Measurements from ENCODE around the gene CD80.

CD80 gene

GRCh38 chr3:119580067-119580760 lies 20.8 kb upstream of the CD80 start:
- no peaks in the 10 kb centered on the region; the same call in 1 of the 2 replicates for H3K36me3 ChIP-seq (ENCODE audit: control insufficient read depth, insufficient read depth, low read length)
- H3K27me3 ChIP-seq (replicated peaks; ENCODE audit: control insufficient read depth, insufficient read depth, low read length), result no peaks in the 10 kb centered on the region
- DNase-seq (ENCODE audit: extremely low read depth, insufficient read length), result no peak
- H3K4me3 ChIP-seq (replicated peaks; ENCODE audit: low read depth, low read length), result peak overlapping the region; percentile 76
- TF ChIP-seq, protein P1, sequence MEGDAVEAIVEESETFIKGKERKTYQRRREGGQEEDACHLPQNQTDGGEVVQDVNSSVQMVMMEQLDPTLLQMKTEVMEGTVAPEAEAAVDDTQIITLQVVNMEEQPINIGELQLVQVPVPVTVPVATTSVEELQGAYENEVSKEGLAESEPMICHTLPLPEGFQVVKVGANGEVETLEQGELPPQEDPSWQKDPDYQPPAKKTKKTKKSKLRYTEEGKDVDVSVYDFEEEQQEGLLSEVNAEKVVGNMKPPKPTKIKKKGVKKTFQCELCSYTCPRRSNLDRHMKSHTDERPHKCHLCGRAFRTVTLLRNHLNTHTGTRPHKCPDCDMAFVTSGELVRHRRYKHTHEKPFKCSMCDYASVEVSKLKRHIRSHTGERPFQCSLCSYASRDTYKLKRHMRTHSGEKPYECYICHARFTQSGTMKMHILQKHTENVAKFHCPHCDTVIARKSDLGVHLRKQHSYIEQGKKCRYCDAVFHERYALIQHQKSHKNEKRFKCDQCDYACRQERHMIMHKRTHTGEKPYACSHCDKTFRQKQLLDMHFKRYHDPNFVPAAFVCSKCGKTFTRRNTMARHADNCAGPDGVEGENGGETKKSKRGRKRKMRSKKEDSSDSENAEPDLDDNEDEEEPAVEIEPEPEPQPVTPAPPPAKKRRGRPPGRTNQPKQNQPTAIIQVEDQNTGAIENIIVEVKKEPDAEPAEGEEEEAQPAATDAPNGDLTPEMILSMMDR (IDR thresholded peaks at IDR 0.05; ENCODE audit: insufficient read depth, low read length, poor library complexity, severe bottlenecking), result no peak

DNA sequence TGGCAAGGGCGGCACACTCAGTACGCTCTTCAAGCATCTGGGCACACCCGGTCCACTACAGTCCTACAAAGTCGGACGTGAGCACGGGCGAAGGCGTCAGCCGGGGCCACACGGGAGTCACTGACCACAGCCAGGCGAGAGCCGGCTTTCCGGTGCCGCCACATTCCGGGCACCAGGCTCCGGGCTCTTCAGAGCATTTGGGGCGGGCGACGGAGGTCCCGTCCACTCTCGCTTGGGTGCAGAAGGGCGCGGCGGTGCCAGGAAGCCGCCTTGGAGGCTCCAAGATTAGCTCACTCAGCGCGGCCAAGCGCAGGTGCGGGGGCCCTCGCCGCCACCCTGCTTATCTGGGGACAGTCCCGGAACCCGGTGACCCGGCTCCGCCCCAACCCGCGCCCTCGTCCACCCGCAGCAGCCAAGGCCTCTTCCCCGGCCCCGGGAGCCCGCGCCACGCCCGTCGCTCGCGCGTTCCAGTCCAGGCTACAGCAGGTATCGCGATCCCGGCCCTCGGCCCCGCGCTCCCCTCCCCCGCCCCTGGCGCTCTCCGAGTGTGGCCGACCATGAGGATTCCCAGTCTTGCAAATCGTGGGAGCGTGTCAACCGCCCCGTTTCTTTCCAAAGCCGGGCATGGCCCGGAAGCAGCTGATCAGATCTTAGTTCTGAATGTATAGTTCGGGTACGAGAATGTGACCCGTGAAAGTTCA lies 20.1 kb upstream of the CD80 start, which contains the start of gene ADPRH:
Gene ADPRH, plus strand, starts transcription at position 127 of the 701 bp plus-strand sequence. CDS start 2,678 bp downstream, outside the sequence.
- peak; percentile 90 for DNase-seq (ENCODE audit: extremely low read depth, insufficient read length)
- no peaks in the 10 kb centered on the region; the same call in 1 of the 2 replicates for H3K36me3 ChIP-seq (ENCODE audit: control insufficient read depth, insufficient read depth, low read length)
- no peaks in the 10 kb centered on the region for H3K27me3 ChIP-seq (replicated peaks; ENCODE audit: control insufficient read depth, insufficient read depth, low read length)
- TF ChIP-seq, protein P1 (IDR thresholded peaks at IDR 0.05; ENCODE audit: insufficient read depth, low read length, poor library complexity, severe bottlenecking), result no peak
- peak within 1 kb of the TSS; percentile 76 for H3K4me3 ChIP-seq (replicated peaks; ENCODE audit: low read depth, low read length)

GRCh38 chr3:119575507-119575906 lies 16.1 kb upstream of the CD80 start:
- DNase-seq (ENCODE audit: extremely low read depth, insufficient read length), result no peak
- TF ChIP-seq, protein P1 (IDR thresholded peaks at IDR 0.05; ENCODE audit: insufficient read depth, low read length, poor library complexity, severe bottlenecking), result no peak
- no peaks in the 10 kb centered on the region for H3K27me3 ChIP-seq (replicated peaks; ENCODE audit: control insufficient read depth, insufficient read depth, low read length)
- H3K36me3 ChIP-seq (ENCODE audit: control insufficient read depth, insufficient read depth, low read length), result no peaks in the 10 kb centered on the region
- no peak overlapping the region for H3K4me3 ChIP-seq (replicated peaks; ENCODE audit: low read depth, low read length)

GRCh38 chr3:119571688-119572087 lies 12.3 kb upstream of the CD80 start:
- no peak for DNase-seq (ENCODE audit: extremely low read depth, insufficient read length)
- no peak overlapping the region for H3K4me3 ChIP-seq (replicated peaks; ENCODE audit: low read depth, low read length)
- H3K36me3 ChIP-seq (ENCODE audit: control insufficient read depth, insufficient read depth, low read length), result no peaks in the 10 kb centered on the region; the same call in 1 of the 2 replicates
- no peaks in the 10 kb centered on the region for H3K27me3 ChIP-seq (replicated peaks; ENCODE audit: control insufficient read depth, insufficient read depth, low read length)
- TF ChIP-seq, protein P1 (IDR thresholded peaks at IDR 0.05; ENCODE audit: insufficient read depth, low read length, poor library complexity, severe bottlenecking), result no peak

DNA sequence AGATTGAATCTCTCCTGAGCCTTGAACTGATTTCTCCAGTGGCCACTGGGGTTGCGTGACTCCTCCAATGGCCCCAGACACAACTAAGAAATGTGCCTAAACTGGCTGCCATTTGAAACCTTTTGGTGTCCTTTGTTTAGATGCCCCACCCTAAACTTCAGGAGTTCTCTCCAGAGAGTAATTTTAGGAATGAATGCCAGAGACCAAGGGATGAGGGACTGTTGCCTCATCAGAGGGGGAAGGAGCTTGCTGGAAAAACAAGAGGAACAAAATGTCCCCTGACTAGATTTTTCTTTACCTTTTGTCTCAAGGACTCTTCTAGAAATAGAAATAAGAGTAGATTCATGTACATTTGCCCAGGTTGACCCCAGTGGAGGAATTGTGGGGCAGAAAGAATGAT lies 11.8 kb upstream of the CD80 start:
- H3K4me3 ChIP-seq (replicated peaks; ENCODE audit: low read depth, low read length), result no peak overlapping the region
- TF ChIP-seq, protein P1 (IDR thresholded peaks at IDR 0.05; ENCODE audit: insufficient read depth, low read length, poor library complexity, severe bottlenecking), result no peak
- no peaks in the 10 kb centered on the region for H3K27me3 ChIP-seq (replicated peaks; ENCODE audit: control insufficient read depth, insufficient read depth, low read length)

More for the DNA sequence above, 11.8 kb upstream of the CD80 start:
- DNase-seq (ENCODE audit: extremely low read depth, insufficient read length), result no peak
- no peaks in the 10 kb centered on the region; the same call in 1 of the 2 replicates for H3K36me3 ChIP-seq (ENCODE audit: control insufficient read depth, insufficient read depth, low read length)
